Transverse colon (tissue), 4 donors: ENCODE measurements around the gene CACNG7. TPM values are rescaled to one million over a fixed set of nuclear protein-coding genes. Genes with fewer than 3 reads are reported as not detected.

Experiments used
- DNase-seq: peaks from one replicate; pipeline ENCODE4 v3.0.0-alpha.2; 2019
- H3K27ac ChIP-seq, 4 donors: fragments of 200-600 bp; sonication (generic); 2 replicates each; pipeline ENCODE4 v1.5.1; 2016 to 2018; ENCODE audit warnings: inconsistent platforms in 4 of 4
- H3K27me3 ChIP-seq: fragments of 200-600 bp; sonication (generic); 2 replicates; pipeline ENCODE4 v1.5.1; 2017; ENCODE audit warnings: inconsistent platforms
- H3K36me3 ChIP-seq, 4 donors: fragments of 200-600 bp; sonication (generic); 2 replicates each; pipeline ENCODE4 v1.5.1; 2017 to 2019; ENCODE audit warnings: inconsistent platforms in 4 of 4
- H3K4me1 ChIP-seq, 4 donors: fragments of 200-600 bp; sonication (generic); 2 replicates each; pipeline ENCODE4 v1.5.1; 2017 to 2020; ENCODE audit warnings: inconsistent platforms in 4 of 4
- H3K4me3 ChIP-seq, 4 donors: fragments of 200-600 bp; sonication (generic); 1 replicate in 1 of 4; 2 replicates in 3 of 4; pipeline versions ENCODE4 v1.5.1 to v1.6.1; 2017 to 2019; ENCODE audit warnings: inconsistent platforms in 4 of 4
- H3K9me3 ChIP-seq, 2 donors: fragments of 200-600 bp; sonication (generic); 2 replicates each; pipeline ENCODE4 v1.5.1; 2017 to 2019; ENCODE audit warnings: inconsistent platforms in 2 of 2
- CTCF ChIP-seq, 5 experiments: fragments of 200-600 bp in 3 of 5; fragments of 450-650 bp in 2 of 5; sonication (generic) in 3 of 5; IDR thresholded peaks; 1 replicate in 2 of 5; 2 replicates in 3 of 5; pipeline ENCODE4 v1.5.1; 2016 to 2017; ENCODE audit warnings: antibody characterized with exemption in 5 of 5, inconsistent platforms in 3 of 5, mild to moderate bottlenecking in 2 of 5, moderate library complexity in 1 of 5
- EP300 ChIP-seq: sonication (generic); formaldehyde crosslinking; IDR thresholded peaks from one replicate; pipeline ENCODE4 v1.6.1; 2017; ENCODE audit warnings: antibody characterized with exemption, low read depth
- POLR2A ChIP-seq: fragments of 450-650 bp; IDR thresholded peaks from one replicate; pipeline ENCODE4 v1.6.1; 2016; ENCODE audit warnings: antibody characterized with exemption, mild to moderate bottlenecking, moderate library complexity
- POLR2AphosphoS5 ChIP-seq, 3 donors: sonication (generic); formaldehyde crosslinking; IDR thresholded peaks; one replicate each; pipeline ENCODE4 v1.6.1; 2016; ENCODE audit warnings: antibody characterized with exemption in 3 of 3
- WGBS, 2 donors: methylation state at CpG; one replicate each; pipeline ENCODE4 v1.1.5; 2018; ENCODE audit warnings: low coverage in 1 of 2; 5-methylcytosine and 5-hydroxymethylcytosine counted together
- in situ Hi-C, 4 donors: fragments of 200-750 bp; cut with MboI; loops; one replicate each; pipeline versions ENCODE4 v1.15.0 to v1.15.1; 2017; ENCODE audit warnings: low sequenced_read_pairs in 3 of 4, low pct_ligation_motif_present in 1 of 4, low pct_unique_long_range_greater_than_20kb in 1 of 4
- intact Hi-C: fragments of 100-400 bp; cut with DNase I; formaldehyde crosslinking; loops from one replicate; pipeline ENCODE4 v1.15.1; 2023; ENCODE audit warnings: low total_unique reads
- total RNA-seq, 4 donors: library from RNA; depleted of rRNA; stranded (reverse); fragments of >200 nt; gene quantifications; one replicate each; pipeline ENCODE4 v1.1.0, GENCODE V29; 2016

The CACNG7 gene
- total RNA-seq, 4 donors from 2014 or later: not detected

- Histone ChIP-seq H3K4me1 (no peaks in the 10 kb centered on the region), H3K9me3 (no peaks in the 10 kb centered on the region), H3K4me3 (no peak overlapping the region), H3K27ac (no peak overlapping the region), H3K27me3 (peaks cover 55% of the 10 kb centered on the region), H3K36me3 (no peaks in the 10 kb centered on the region)
- DNase-seq: no peak
- in situ Hi-C loops (loop anchor here in 1 of 4 donors (10.0 kb wide), 1 partner anchor 126 kb away; no protein-coding TSS in a partner anchor), intact Hi-C loops (no loop called here)
- 15 to 63% methylated on average over 4 to 39 of the region's 42 CpGs for WGBS, 2 donors
- TF ChIP-seq EP300: no peak
- TF ChIP-seq CTCF (IDR thresholded peaks at IDR 0.05): no peak
- TF ChIP-seq POLR2A: no peak
- no peak for TF ChIP-seq POLR2AphosphoS5 (IDR thresholded peaks at IDR 0.05)
Measured at GRCh38 chr19:53898636-53899341, 10.3 kb upstream of the CACNG7 start.

GRCh38 chr19:53900191-53900860 is 8.8 kb upstream of the CACNG7 start:
- Histone ChIP-seq H3K36me3 (no peaks in the 10 kb centered on the region), H3K4me1 (no peaks in the 10 kb centered on the region), H3K27me3 (peaks cover 58% of the 10 kb centered on the region), H3K27ac (no peak overlapping the region), H3K9me3 (no peaks in the 10 kb centered on the region), H3K4me3 (no peak overlapping the region)
- WGBS, 2 donors: 89 to 100% methylated on average over 5 to 27 of the region's 27 CpGs
- no peak for DNase-seq
- in situ Hi-C loops: loop anchor here in 1 of 4 donors (10.0 kb wide), 1 partner anchor 56 kb away; no protein-coding TSS in a partner anchor
- no peak for TF ChIP-seq CTCF (IDR thresholded peaks at IDR 0.05)
- intact Hi-C loops: no loop called here

GRCh38 chr19:53903055-53903680 is 5.9 kb upstream of the CACNG7 start:
- Histone ChIP-seq H3K9me3 (no peaks in the 10 kb centered on the region), H3K36me3 (no peaks in the 10 kb centered on the region), H3K27ac (no peak overlapping the region), H3K27me3 (peaks cover 51% of the 10 kb centered on the region), H3K4me1 (peaks cover 0 to 5% (median 3%) of the 10 kb centered on the region in 4 donors), H3K4me3 (no peak overlapping the region)
- intact Hi-C loops (no loop called here), in situ Hi-C loops (loop anchor here in 1 of 4 donors (10.0 kb wide), 1 partner anchor 58 kb away; no protein-coding TSS in a partner anchor)
- no peak for DNase-seq
- WGBS, 2 donors: 33 to 38% methylated on average over 3 to 4 of the region's 4 CpGs
- no peak for TF ChIP-seq POLR2A
- no peak for TF ChIP-seq POLR2AphosphoS5 (IDR thresholded peaks at IDR 0.05)
- TF ChIP-seq CTCF (IDR thresholded peaks at IDR 0.05): no peak
- TF ChIP-seq EP300: no peak

- intact Hi-C loops: no loop called here
- in situ Hi-C loops: loop anchor here in 1 of 4 donors (10.0 kb wide), 1 partner anchor 60 kb away; no protein-coding TSS in a partner anchor
- Histone ChIP-seq H3K4me1 (peaks cover 0 to 12% (median 8%) of the 10 kb centered on the region in 4 donors), H3K27ac (no peak overlapping the region), H3K27me3 (peaks cover 60% of the 10 kb centered on the region), H3K9me3 (no peaks in the 10 kb centered on the region), H3K4me3 (no peak overlapping the region), H3K36me3 (no peaks in the 10 kb centered on the region)
- WGBS, 2 donors: 31% methylated on average over 3 of the region's 3 CpGs; no CpG with 5 or more reads in 1 of the 2 donors
- TF ChIP-seq EP300 (no peak), CTCF (IDR thresholded peaks at IDR 0.05) (no peak), POLR2A (no peak), POLR2AphosphoS5 (IDR thresholded peaks at IDR 0.05) (no peak)
- DNase-seq: no peak
Measured at GRCh38 chr19:53904909-53905308, 4.2 kb upstream of the CACNG7 start.
